Adrenal gland (tissue), 12 donors: ENCODE data around the gene EXOSC9. TPM values are rescaled to one million over a fixed set of nuclear protein-coding genes. Genes with fewer than 3 reads are reported as not detected.

ENCODE experiments used
- DNase-seq, 7 donors: peaks; one replicate each; pipeline ENCODE4 v3.0.0-alpha.2; 2019 to 2020
- H3K27ac ChIP-seq, 5 donors: fragments of 200-600 bp; sonication (generic) in 4 of 5; 1 replicate in 3 of 5; 2 replicates in 2 of 5; pipeline versions ENCODE4 v1.5.1 to v1.8.0; 2016 to 2020; ENCODE audit warnings: mild to moderate bottlenecking in 1 of 5
- H3K27me3 ChIP-seq: fragments of 200-600 bp; 2 replicates; pipeline ENCODE4 v1.8.0; 2021
- H3K36me3 ChIP-seq, 2 donors: fragments of 200-600 bp; replicated peaks in 1 of 2; 1 replicate in 1 of 2; 2 replicates in 1 of 2; pipeline versions ENCODE4 v1.5.1 to v1.8.0; 2018 to 2022
- H3K4me1 ChIP-seq, 2 donors: fragments of 200-600 bp; replicated peaks in 1 of 2; 1 replicate in 1 of 2; 2 replicates in 1 of 2; pipeline versions ENCODE4 v1.5.1 to v1.8.0; 2018 to 2021
- H3K4me3 ChIP-seq, 4 donors: fragments of 200-600 bp; sonication (generic) in 3 of 4; one replicate each; pipeline ENCODE4 v1.5.1; 2016 to 2018
- H3K9me3 ChIP-seq, 3 donors: fragments of 200-600 bp; sonication (generic) in 1 of 3; replicated peaks in 1 of 3; 1 replicate in 2 of 3; 2 replicates in 1 of 3; pipeline versions ENCODE4 v1.5.1 to v1.8.0; 2016 to 2021
- POLR2A ChIP-seq, 2 donors: fragments of 450-650 bp; IDR thresholded peaks; one replicate each; pipeline ENCODE4 v1.6.1; 2017; ENCODE audit warnings: antibody characterized with exemption in 2 of 2, mild to moderate bottlenecking in 2 of 2, moderate library complexity in 1 of 2
- WGBS, 4 donors: extraction: QIAGEN DNeasy Blood & Tissue Kit in 2 of 4; methylation state at CpG; one replicate each; pipeline versions ENCODE4 v1.1.5 to v1.1.7; 2013 to 2017; 5-methylcytosine and 5-hydroxymethylcytosine counted together
- intact Hi-C, 2 donors: fragments of 100-400 bp; cut with DNase I; formaldehyde crosslinking; loops; one replicate each; pipeline versions ENCODE4 v1.14.1 to v1.15.0; 2022 to 2023
- polyA plus RNA-seq, 3 donors: library from polyadenylated mRNA; stranded (reverse); fragments of 200-250 nt in 2 of 3; fragments of 350-450 nt in 1 of 3; fragmentation: Illumina TruSeq in 1 of 3; extraction: RNeasy Lipid Tissue Mini Kit (QIAGEN cat#74804) in 1 of 3; gene quantifications; one replicate each; pipeline ENCODE4 v1.2.3, GENCODE V29; 2013 to 2014
- total RNA-seq, 9 donors: library from RNA; depleted of rRNA in 4 of 9; stranded (reverse); fragments of >200 nt in 4 of 9; fragments of 120-200 nt in 1 of 9; fragmentation: NEBNext Ultra II Directional in 1 of 9; extraction: Animal tissue kit (Norgen Biotek cat#: 25700) in 1 of 9; gene quantifications; one replicate each; pipeline versions ENCODE4 v1.1.0 to v1.2.4, GENCODE V29; 2013 to 2023
- TF ChIP-seq, protein P1 (sequence below), 6 experiments: fragments of 450-650 bp in 4 of 6; fragments of 200-600 bp in 2 of 6; sonication (generic) in 1 of 6; IDR thresholded peaks; 1 replicate in 5 of 6; 2 replicates in 1 of 6; pipeline versions ENCODE4 v1.5.1 to v1.8.0; 2016 to 2021; ENCODE audit warnings: antibody characterized with exemption in 6 of 6, mild to moderate bottlenecking in 2 of 6, moderate library complexity in 1 of 6
- donor health status: healthy with polysubstance abuse.
- donor health status: Bipolar disorder and iron deficiency.
- donor health status: DM: yes; HTN: yes; CAD: no.
- donor health status: DM: no; HTN: no; CAD: no.
- donor health status: DM: no; HTN: no; CAD: no.
- donor health status: DM: yes; HTN: yes; CAD: no.

Gene EXOSC9
- total and polyA plus RNA-seq, 12 donors, result 10.6 to 41.3 (median 22.1) TPM

DNA sequence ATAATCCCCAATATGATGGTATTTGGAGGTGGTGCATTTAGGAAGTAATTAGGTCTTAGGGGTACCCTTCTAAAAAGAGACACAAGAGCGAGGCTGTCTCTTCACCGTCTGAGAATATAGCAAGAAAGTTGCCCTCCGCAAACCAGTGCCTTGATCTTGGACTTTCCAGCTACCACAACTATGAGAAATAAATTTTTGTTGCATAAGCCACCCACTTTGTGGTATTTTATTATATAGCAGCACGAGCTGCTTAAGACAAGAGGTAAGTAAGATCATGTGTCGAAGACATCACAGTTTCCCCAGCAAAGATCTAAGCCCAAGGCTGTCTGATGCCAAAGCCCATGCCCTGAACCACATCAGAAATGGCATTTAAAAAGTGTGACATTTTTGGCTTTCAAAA is 9.6 kb upstream of the EXOSC9 start:
- H3K4me3 ChIP-seq, result no peak overlapping the region
- no peak for TF ChIP-seq POLR2A (IDR thresholded peaks at IDR 0.05)
- TF ChIP-seq, protein P1, sequence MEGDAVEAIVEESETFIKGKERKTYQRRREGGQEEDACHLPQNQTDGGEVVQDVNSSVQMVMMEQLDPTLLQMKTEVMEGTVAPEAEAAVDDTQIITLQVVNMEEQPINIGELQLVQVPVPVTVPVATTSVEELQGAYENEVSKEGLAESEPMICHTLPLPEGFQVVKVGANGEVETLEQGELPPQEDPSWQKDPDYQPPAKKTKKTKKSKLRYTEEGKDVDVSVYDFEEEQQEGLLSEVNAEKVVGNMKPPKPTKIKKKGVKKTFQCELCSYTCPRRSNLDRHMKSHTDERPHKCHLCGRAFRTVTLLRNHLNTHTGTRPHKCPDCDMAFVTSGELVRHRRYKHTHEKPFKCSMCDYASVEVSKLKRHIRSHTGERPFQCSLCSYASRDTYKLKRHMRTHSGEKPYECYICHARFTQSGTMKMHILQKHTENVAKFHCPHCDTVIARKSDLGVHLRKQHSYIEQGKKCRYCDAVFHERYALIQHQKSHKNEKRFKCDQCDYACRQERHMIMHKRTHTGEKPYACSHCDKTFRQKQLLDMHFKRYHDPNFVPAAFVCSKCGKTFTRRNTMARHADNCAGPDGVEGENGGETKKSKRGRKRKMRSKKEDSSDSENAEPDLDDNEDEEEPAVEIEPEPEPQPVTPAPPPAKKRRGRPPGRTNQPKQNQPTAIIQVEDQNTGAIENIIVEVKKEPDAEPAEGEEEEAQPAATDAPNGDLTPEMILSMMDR (IDR thresholded peaks at IDR 0.05), result no peak

DNA sequence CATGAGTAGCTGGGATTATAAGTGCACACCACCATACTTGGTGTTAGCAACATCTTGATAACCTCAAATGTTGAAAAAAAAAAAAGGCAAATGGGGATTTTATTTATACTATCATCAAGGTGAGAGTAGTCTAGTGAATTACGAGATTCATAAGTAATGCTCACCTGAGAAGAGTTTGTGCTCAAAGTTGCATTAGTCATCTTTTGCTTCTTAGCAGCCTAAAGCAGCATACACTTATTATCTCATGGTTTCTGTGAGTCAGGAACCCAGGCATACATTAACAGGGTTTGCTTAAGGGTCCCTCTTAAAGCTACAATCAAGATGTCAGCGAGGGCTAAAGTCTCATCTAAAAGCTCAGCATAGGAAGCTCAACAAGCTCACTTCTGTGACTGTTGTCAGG is 8.2 kb upstream of the EXOSC9 start:
- H3K4me1 ChIP-seq, result no peaks in the 10 kb centered on the region
- H3K27ac ChIP-seq, result no peak overlapping the region
- 69 to 97% (median 93%) methylated on average over 2 of the region's 2 CpGs for WGBS, 4 donors
- no peaks in the 10 kb centered on the region for H3K36me3 ChIP-seq
- TF ChIP-seq, protein P1 (IDR thresholded peaks at IDR 0.05), result no peak
- TF ChIP-seq POLR2A (IDR thresholded peaks at IDR 0.05), result no peak
- intact Hi-C loops, result no loop called here
- H3K9me3 ChIP-seq, result no peaks in the 10 kb centered on the region
- no peak for DNase-seq
- H3K27me3 ChIP-seq, result no peaks in the 10 kb centered on the region
- H3K4me3 ChIP-seq, result no peak overlapping the region

More for the DNA sequence above, 9.6 kb upstream of the EXOSC9 start:
- WGBS, 4 donors, result 84 to 91% (median 87%) methylated on average over 5 of the region's 5 CpGs
- no peak for DNase-seq
- no peak overlapping the region for H3K27ac ChIP-seq
- intact Hi-C loops, result no loop called here
- H3K9me3 ChIP-seq, result no peaks in the 10 kb centered on the region
- no peaks in the 10 kb centered on the region for H3K36me3 ChIP-seq
- H3K4me1 ChIP-seq, result no peaks in the 10 kb centered on the region
- H3K27me3 ChIP-seq, result no peaks in the 10 kb centered on the region

DNA sequence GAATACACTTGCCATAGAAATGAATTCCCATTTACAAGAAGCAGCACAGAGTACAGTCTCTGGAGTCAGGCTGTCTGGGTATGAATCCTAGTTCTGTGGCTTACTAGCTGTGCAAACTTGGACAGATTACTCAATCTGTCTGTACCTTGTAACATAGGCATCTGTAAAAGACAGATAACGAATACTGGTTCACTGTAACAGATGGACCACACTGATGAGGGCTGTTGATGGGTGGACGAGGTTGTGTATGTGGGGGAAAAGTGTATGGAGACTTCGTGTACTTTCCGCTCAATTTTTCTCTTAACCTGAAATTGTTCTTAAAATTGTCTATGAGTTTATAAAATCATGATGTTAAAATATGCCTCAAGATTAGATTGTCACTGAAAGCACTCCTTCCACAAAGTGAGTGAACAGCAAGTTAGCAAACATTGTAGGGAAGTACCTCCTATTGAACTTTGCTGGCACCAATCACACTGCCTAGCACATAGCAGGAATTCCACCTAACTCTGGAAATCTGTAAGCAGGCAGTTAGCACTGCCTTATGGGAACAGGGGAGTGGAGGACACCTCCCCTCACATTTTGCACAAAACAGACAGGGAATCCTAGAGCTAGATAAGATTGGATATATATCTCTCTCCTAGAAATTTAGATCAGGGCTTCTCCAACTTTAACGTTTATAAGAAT is 6.5 kb upstream of the EXOSC9 start:
- intact Hi-C loops, result no loop called here
- no peaks in the 10 kb centered on the region for H3K27me3 ChIP-seq
- no peaks in the 10 kb centered on the region for H3K4me1 ChIP-seq
- H3K27ac ChIP-seq, result no peak overlapping the region
- no peak overlapping the region for H3K4me3 ChIP-seq
- no peak for TF ChIP-seq POLR2A (IDR thresholded peaks at IDR 0.05)
- TF ChIP-seq, protein P1 (IDR thresholded peaks at IDR 0.05), result no peak
- H3K9me3 ChIP-seq, result no peaks in the 10 kb centered on the region
- 67 to 78% (median 76%) methylated on average over 5 of the region's 5 CpGs for WGBS, 4 donors
- H3K36me3 ChIP-seq, result no peaks in the 10 kb centered on the region
- no peak for DNase-seq

- Histone ChIP-seq H3K4me1 (no peaks in the 10 kb centered on the region), H3K4me3 (no peak overlapping the region), H3K27me3 (no peaks in the 10 kb centered on the region), H3K36me3 (no peaks in the 10 kb centered on the region), H3K27ac (no peak overlapping the region), H3K9me3 (no peaks in the 10 kb centered on the region)
- intact Hi-C loops, result no loop called here
- no peak for DNase-seq
- no peak for TF ChIP-seq POLR2A (IDR thresholded peaks at IDR 0.05)
- TF ChIP-seq, protein P1 (IDR thresholded peaks at IDR 0.05), result no peak
These were observed 4.8 kb upstream of the EXOSC9 start for GRCh38 chr4:121796283-121796682.
